HUDEP-2 (cell line): ENCODE measurements around the gene SLC44A3.
"Not testable (repeated sequence)": the region's sequence is repeated elsewhere in the genome, so short reads cannot be mapped to it uniquely, and the experiment has no call there.

Experiments used
- DNase-seq, 76 experiments: peaks; one replicate each; lab custom pipeline; 2025; ENCODE audit not compliant: unreplicated experiment in 76 of 76; lab: John Stamatoyannopoulos, UW

SLC44A3 gene

GRCh38 chr1:94928293-94928939 is 108.3 kb downstream of the SLC44A3 start:
- DNase-seq: no peak

GRCh38 chr1:94929351-94930217 is 109.4 kb downstream of the SLC44A3 start:
- no peak for DNase-seq

GRCh38 chr1:94931254-94931841 is 111.2 kb downstream of the SLC44A3 start:
- no peak for DNase-seq

GRCh38 chr1:94934551-94934950 is 114.4 kb downstream of the SLC44A3 start:
- no peak for DNase-seq

GRCh38 chr1:94935034-94935433 is 114.9 kb downstream of the SLC44A3 start:
- DNase-seq: no peak

- DNase-seq: no peak
Observed at GRCh38 chr1:94935476-94935875, 115.3 kb downstream of the SLC44A3 start.

GRCh38 chr1:94936861-94937620 is 116.9 kb downstream of the SLC44A3 start:
- no peak for DNase-seq

GRCh38 chr1:94937820-94938219 is 117.7 kb downstream of the SLC44A3 start:
- no peak for DNase-seq

- DNase-seq: no peak
Observed at GRCh38 chr1:94940738-94941137, 120.6 kb downstream of the SLC44A3 start.

- DNase-seq: not testable (repeated sequence)
Observed at GRCh38 chr1:94941480-94941879, 121.3 kb downstream of the SLC44A3 start.

- DNase-seq: no peak
Observed at GRCh38 chr1:94942171-94943128, 122.3 kb downstream of the SLC44A3 start.
